HG03457 (cell line): ENCODE data around the gene H6PD.

Experiments
- ATAC-seq: cut with Tn5 transposase; IDR thresholded peaks from one replicate; pipeline ENCODE4 v1.9.1; 2021; ENCODE audit warnings: moderate number of reproducible peaks; ENCODE audit not compliant: unreplicated experiment

H6PD gene

DNA sequence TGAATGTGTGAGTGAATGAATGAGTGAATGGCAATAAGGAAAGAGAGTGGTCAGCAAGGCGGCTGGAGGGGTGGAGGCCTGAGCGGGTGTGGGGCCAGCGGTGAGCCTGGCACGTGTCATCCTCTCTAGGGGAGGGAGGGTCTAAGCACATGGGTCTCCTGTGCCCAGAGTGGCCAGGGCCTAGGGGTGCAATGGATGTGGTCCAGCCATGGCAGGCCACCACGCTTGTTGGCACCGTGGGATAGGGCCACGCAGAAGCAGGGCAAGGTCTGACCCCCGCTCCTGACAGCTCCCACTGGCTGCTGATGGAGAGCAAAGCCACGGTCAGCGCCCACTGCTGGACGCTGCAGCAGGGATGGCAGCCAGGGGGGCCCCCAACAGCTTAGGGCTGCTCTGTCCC, 38.6 kb downstream of the H6PD start:
- no peak for ATAC-seq

DNA sequence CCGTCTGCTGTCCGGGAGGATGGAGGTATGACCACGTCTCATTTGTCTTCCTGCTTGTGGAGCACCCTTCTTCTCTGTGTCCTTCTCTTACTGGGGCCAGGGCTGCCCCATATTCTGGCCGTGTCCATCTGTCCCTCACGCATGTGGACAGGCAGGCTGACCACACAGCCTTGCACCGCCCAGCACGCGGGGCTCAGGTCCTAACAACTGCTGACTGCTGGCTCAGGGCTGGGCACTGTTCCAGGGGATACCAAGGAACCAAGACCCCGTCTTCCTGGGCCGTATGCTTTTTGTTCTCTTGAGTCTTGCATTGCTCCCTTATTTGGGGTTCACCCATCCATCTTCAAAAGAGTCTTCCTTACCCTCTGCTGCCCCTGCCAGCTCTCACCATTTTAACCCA, 40.6 kb downstream of the H6PD start:
- ATAC-seq, result no peak

DNA sequence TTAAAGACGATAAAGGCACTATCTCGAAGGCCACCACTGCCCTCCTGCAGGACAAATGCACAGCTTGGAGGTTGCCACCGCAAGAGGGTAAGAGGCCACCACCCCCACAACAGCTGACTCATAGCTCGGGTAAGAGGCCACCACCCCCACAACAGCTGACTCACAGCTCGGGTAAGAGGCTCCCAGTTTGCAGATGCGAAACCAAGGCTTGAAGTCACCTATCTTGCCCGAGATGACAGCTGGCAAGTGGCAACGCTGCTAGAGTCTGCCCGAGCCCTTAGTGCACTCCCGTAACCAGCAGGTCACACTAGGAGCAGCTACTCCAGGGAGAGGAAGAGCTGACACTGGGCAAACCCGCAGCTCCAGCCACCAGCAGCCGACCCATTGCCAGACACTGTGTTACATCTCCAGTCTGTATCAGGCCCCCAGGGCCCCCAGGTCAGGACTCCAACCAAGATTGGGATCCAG, 41.0 kb downstream of the H6PD start:
- peak; percentile 68 for ATAC-seq

DNA sequence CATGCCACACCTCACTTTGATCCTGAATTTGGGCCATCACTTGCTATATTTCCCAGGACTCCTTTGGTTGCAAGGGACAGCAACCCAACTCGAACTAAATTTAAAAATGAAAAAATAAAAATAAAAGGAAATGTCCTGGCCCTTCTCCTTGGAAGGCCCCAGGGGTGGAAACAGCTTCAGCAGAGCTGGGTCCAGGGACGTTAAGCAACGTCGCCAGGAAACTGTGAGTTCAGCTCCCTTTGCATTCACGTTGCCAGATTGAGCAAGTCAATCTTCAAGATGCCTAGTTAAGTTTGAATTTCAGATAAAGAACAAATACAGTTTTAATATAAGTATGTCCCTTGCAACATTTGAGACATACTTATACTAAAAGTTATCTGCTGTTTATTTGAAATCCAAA, 43.5 kb downstream of the H6PD start:
- no peak for ATAC-seq

DNA sequence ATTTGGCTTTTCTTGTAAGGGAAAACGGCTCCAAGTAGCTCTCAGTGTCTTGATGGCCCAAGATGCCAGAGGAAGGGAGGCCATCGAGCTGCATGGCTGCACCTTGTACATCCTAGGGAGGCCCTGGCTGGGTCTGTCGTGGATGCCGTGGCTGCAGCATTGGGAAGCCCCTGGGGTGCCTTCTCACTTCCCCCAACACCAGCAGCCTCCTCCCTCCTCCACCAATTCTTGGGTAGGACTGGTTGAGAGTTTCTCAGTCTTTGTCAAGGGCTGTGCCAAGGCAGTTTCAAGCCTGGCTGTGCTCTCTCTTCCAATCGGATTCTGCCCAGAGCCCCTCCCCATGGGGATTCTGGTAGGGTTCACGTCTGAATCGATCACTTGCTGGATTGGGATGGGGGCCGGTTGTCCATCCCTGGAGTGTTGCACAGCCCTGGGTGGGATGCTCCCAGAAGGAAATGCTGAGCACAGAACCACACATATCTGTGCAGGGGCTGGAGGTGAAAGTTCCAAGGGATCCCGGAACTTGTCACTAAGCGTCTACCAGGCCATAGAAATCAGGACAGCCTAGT, 44.1 kb downstream of the H6PD start:
- no peak for ATAC-seq

DNA sequence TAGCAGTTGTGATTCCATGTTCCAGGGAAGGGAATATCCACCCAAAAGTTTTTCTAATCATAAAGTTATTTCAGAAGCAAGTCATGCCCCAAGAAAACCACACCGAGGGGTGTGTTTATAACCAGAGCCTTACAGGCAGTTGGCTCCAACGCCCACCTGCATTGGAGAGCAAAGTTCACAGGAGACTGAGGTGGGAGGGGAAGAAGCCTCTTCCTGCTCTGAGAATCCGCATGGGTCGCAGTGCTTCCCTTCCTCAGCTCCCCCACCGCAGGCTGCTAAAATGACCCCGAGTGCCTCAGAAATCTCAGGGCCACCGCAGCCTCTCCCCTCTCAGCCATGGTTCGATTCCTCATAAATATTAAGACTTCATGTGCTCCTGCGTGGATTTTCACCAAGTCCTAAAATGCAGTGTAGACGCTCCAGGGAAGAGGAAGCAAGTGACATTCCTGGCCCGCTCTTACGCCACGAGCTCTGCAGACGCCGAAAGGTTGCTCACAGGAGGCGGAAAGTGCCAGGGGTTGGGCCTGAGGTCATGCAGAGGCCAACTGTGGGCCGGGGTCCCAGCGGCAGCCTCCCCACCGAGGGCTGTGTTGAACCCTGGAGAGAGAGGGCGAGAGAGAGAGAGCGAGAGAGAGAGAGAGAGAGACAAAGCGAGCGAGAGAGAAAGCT, 44.7 kb downstream of the H6PD start:
- ATAC-seq, result no peak

DNA sequence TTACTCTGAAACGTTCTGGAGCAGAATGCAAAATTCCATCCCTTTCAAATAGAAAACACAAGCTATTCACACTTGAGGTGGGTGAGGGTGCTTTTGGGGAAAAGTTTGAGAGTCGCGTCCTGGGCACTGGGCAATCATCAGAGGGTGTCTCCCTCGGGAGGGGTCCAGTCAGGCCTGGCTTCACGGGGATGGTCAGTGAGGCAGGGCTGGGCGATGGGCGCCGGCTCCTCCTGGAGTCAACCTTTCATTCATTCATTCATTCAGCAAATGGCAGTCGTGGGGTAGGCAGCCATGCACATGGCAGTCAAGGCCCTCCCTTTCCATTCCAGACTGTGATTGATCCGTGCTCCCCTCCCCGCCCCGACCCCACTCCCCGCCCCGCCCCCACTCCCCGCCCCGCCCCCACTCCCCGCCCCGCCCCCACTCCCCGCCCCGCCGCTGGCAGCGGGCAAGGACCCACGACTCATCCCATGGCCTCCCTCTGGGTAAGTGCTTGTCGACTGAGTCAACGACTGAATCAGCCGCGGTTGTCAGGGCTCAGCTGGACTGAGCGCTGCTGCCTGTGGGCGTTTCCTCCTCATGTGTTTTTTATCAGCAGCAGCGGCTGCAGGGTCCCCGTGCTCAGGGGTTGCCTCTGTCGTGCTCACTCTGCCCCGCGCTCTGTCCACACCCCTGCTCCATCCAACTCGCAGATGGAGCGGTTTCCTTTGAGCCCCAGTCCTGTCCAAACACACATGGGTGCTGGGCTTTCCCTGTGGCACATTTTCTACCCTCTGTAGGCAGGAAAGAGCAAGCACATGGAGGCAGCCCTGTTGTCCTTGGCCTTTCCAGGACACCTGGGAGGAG, 45.7 kb downstream of the H6PD start:
- no peak for ATAC-seq

DNA sequence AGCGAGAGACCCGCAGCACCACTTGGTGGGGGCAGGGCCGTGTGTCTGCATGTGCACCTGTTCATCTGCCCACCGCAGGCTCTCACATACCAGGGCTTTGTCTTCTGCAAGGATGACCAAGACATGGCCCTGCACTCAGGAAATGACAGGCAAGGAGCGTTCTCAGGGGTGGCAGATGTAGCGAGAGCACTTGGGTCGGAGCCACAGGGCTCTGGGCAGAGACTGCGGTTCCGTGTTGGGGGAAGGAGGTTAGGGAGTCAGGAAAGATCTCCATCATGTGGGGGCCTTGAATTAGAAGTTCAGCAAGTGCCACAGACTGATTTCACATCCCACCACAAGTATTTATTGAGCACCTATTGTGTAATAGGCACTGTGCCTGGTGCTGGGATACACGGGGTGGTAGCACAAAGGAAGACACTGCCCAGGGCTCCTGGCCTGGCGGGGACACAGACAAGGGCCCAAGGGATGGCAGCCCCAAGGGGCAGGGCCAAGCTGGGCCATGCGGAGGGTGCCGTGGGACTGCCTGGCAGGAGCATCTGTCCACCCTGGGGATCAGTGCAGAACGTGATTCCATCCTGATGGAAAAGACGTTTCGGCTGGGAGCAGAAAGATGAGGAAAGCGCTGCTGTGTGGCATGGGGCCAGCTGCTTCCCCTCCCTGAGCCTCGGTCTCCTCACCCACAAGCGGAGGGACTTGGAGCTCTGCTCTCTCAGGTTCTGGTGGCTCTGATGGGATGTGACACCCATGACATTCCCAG, 46.7 kb downstream of the H6PD start:
- no peak for ATAC-seq

DNA sequence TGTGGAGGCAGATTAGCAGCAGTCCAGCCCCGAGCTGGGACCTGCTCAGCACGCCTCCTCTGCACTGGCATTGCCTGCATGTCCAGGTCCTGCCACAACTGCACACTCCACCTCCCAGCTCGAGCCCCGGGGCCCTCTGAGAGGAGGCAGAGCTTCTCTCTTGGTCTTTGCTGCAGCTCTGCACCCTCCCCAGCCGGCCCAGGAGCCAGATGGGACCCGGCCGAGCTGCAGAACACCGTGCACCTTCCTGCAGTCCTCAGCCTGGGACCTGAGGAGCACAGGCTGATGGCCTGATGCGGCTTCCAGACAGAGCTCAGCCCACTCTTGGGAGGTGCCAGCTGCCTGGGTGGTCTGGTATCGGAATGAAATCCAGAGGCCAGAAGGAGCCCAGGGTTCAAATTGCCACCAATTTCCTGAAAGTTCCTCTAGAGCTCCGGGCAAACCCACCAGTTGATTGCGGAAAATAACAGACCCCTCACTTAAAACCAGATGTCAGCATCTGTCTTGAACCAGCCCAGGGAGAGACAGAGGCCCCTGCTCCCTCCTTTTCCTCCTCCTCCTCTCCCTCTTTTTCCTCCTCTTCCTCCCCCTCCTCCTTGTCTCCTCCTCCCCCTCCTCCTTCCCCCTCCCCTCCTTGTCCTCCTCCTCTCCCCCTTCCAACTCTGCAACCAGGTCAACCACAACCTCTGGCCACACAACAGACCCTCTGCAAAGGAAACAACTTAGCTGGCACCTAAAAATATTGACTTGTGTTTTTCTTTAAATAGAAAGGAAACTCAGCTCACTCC, 47.5 kb downstream of the H6PD start:
- no peak for ATAC-seq

DNA sequence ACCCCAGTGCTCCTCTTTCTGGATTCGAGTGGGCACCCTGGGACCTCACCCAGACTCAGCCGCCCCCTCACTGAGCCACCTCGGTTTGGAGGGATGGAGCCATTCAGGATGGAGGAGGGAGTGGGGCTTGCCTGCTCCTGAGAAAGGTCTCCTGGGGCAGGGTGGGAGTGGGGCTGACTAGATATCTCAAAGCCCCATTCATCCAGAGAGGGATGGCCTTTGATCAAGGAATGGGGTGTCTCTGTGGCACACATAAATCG, 48.1 kb downstream of the H6PD start:
- ATAC-seq, result no peak

DNA sequence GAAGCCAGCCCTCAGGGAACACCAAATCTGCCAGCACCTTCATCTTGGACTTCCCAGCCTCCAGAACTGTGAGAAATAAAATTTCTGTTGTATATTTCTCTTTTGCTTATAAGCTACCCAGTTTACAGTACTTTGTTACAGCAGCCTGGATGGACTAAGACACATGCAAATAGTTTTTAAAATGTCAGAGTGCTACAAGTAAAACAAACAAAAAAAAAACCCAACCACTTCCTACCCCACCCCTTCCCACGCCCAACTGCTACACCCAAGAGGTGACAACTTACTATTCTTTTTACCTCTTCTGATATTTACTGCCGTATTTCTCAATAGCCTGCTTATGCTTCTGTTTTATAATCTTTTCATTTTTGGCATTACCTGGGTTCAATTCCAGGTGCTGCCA, 49.5 kb downstream of the H6PD start:
- no peak for ATAC-seq

DNA sequence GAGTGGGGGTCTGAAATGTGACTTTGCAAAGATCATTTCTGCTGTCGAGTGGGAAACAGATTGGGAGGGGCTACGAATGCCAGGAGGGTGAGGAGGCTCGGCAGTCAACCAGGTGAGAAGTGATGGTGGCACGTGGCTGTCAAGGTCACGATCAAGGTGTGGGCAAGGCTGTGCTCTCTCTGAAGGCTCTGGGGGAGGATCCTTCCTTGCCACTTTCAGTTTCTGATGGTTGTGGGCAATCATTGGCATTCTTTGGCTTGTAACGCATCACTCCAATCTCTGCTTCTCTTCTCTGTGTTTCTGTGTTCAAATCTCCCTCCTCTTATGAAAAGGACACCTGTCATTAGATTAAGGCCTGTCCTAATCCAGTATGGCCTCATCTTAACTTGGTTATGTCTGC, 52.0 kb downstream of the H6PD start:
- ATAC-seq, result no peak

DNA sequence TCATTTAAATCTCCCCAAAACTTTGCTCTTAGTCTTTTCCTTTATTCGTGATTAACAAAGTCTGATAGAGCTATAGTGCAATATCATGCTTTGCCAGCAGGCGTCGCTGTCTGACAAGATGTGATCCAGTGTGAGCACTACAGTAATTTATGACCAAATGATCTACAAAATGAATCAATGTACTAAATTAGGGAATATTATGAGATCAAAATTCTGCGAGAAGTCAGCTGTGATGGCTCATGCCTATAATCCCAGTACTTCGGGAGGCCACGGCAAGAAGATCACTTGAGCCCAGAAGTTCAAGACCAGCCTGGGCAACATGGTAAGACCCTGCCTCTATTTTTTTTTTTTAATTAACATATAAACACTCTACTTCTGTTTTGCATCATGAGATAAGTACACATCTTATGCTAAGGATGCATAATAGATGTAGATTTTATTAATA, 54.5 kb downstream of the H6PD start:
- no peak for ATAC-seq

DNA sequence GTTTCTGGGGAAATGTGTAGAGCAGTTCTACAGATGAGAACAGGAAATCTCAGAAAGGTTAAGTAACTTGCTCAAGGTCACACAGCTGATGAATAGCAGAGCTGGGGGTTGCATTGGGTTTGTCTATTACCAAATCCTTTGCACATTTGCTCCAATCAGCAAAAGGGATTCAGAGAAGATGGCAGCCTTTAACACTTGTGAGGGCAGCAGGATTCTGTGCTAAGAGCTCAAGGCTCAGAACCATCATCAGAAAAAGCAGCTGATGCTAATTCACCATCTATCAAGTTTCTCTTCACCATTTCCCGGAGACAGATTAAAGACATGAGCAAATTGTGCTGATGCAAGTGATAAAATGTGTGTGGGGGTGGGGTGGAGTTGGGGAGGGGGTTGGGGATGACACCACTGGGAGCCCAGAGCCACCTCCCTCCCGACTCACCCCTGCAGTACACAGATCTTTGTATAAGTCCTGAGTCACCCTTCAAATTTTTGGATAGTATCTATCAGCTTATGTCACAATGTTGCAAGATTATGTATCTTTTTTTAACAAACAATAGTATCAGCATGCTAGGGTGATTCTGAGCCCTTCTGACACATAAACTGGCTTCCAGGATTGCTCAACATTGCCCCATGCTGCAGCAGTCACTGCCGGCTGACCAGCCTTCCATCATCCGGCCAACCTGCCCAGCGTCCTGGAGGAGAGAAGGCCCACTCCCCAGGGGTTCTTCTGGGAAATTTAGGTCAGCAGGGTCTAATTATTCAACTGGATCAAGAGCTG, 55.3 kb downstream of the H6PD start:
- no peak for ATAC-seq

DNA sequence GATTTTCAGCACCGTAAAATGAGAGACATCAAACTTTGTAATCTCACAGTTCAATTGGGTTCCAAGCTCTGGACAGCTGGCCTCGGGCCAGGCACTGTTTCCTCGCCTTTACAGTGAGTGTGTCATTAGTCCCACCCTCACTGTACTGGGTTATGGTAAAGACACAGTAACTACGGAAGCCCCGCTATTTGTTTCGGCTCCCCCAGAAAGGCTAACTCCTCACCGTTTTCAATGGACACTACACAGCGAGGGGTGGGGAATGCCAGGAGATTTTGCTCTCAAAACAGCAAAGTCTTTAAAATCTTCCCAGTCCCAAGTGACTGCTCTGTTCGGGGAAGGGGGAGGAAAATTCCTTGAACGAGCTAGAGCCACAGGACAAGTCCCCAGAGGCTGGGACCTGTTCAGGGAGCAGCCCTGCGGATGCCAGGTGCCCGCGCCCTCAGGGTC, 57.4 kb downstream of the H6PD start:
- ATAC-seq, result no peak

DNA sequence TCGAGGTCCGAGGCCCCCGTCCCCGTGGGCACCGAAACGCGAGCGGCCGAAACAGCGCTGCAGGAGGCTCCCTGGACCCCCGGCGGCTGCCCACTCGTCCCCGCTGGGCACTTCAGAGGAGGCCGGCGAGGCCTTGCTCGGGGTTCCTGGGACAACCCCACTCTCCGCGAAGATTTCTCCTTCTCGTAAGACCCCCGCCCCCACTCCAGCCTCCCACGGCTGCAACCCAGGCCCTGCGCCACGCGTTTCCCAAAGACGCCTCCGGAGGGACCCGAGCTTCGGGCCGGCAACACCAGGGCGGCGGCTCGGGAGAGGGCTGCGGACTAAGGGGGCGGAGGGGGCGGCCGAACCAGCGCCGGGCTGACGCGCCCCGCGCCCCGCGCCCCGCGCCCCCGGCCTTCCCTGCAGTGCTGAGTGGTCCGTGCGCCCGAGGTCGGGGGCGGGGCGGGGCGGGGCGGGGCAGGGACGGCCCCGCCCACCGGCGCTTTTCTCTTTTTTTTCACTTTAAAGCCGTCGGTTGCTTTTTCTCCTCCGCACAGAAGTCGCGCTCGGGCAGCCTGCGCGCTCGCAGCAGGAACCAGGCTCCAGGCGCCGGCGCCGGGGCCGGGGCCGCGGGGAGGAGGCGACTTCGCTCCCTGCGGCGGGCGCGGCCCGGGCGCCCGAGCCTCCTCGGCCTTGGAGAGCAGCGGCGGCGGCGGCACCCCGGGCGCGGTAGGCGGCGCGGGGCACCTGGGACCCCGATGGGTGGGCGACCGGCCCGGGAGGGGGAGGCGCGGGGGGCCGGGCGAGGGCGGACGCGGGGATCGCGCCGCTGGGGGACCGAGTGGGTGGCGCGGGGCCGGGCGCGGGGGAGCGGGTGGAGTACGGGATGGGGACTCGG, 58.0 kb downstream of the H6PD start, which contains the start of gene SPSB1:
Gene SPSB1, plus strand, starts transcription at position 534 of the 880 bp plus-strand sequence. CDS start 62,998 bp downstream, outside the sequence.
- no peak for ATAC-seq

DNA sequence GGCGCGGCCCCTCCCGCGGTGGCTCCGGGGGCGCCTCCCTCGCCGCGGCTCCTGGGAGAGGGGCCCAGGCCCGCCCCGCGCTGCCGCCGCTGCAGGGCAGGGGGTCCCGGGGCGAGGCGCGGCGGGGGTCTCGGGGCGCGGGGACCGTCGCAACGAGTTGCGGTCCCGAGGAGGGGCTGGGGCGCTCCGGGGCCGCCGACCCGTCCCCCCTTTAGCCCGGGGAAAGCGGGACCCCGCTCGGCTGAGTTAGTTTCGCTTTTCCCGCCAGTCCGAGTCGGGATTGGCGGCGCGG, 58.6 kb downstream of the H6PD start:
- no peak for ATAC-seq

DNA sequence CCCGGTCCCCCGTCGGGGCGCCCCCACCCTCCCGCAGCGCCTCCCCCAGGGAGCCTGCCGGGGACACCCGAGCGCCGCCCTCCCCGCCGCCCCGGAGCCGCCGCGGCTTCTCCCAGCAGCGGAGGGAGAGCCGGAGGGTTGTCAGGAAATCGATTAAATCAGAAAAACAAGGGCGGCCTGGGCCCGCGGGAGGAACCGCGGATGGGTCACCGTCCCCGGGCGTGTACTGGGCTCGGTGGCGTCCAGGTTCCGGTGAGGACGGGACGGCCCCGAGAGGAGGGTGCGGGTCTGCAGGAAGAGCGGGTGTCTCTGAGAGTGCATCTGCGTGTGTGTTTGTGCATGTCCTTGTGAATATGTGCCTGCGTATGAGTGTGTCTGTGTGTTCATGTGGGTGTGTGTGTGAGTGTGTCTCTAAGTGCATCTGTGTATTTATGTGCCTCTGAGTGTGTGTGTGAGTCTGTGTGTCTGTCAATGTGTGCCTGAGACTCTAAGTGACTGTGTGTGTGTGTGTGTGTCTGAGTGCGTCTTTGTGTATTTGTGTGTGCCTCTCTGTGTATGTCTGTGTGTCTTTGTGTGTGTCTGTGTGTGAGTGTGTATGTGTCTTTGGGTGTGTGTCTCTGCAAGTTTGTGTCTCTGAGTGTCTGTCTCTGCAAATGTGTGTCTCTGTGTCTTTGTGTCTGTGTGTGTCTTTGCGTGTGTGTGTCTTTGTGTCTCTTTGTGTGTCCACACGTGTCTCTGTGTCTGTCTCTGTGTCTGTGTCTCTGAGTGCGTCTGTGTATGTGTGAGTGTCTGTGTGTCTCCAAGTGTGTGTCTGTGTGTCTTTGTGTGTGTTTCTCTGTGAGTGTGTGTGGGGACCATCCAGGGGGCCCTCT, 59.2 kb downstream of the H6PD start:
- ATAC-seq, result no peak
